OCI-LY1 (cell line): ENCODE measurements around the gene PRRX1.

Source experiments
- EZH2 ChIP-seq: fragments of 200-600 bp; sonication (generic), shearing (Covaris generic); IDR thresholded peaks from 2 replicates; pipeline ENCODE4 v1.8.0; 2017; ENCODE audit warnings: borderline replicate concordance, mixed run types, mild to moderate bottlenecking, antibody characterized with exemption, low read length, moderate library complexity, mixed read lengths
- TF ChIP-seq, protein P1 (sequence below): fragments of 200-600 bp; sonication (generic), shearing (Covaris generic); IDR thresholded peaks from 2 replicates; pipeline ENCODE4 v1.5.1; 2017; ENCODE audit warnings: mild to moderate bottlenecking, antibody characterized with exemption, low read length, moderate library complexity, mixed read lengths

DNA sequence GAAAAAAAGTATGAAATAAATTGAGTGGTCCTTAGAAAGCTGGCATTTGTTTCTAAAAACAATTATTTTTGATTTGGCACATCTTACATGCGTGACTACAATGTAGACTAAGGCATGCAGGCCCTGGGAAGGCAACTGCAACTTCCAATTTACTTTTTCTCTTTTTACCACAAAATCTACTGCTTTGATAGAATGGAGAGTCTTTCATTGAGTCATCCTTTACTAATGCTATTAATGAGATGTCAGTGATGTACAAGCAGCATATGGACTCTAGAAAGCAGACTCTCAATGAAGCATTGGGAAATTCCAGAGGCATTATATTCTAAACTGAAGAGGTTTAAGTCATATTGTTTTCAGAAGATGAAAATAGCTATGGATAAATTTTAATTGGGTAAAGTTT is 29.6 kb upstream of the PRRX1 start:
- TF ChIP-seq, protein P1, sequence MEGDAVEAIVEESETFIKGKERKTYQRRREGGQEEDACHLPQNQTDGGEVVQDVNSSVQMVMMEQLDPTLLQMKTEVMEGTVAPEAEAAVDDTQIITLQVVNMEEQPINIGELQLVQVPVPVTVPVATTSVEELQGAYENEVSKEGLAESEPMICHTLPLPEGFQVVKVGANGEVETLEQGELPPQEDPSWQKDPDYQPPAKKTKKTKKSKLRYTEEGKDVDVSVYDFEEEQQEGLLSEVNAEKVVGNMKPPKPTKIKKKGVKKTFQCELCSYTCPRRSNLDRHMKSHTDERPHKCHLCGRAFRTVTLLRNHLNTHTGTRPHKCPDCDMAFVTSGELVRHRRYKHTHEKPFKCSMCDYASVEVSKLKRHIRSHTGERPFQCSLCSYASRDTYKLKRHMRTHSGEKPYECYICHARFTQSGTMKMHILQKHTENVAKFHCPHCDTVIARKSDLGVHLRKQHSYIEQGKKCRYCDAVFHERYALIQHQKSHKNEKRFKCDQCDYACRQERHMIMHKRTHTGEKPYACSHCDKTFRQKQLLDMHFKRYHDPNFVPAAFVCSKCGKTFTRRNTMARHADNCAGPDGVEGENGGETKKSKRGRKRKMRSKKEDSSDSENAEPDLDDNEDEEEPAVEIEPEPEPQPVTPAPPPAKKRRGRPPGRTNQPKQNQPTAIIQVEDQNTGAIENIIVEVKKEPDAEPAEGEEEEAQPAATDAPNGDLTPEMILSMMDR: no peak
- no peak for TF ChIP-seq EZH2
